Effector CD8-positive, alpha-beta T cell (primary cell): ENCODE data around the gene DYSF.

Experiments
- DNase-seq: peaks from one replicate; lab custom pipeline; 2025; lab: John Stamatoyannopoulos, UW

Gene DYSF

GRCh38 chr2:71725836-71726235 lies 272.5 kb downstream of the DYSF start:
- DNase-seq, result no peak

DNA sequence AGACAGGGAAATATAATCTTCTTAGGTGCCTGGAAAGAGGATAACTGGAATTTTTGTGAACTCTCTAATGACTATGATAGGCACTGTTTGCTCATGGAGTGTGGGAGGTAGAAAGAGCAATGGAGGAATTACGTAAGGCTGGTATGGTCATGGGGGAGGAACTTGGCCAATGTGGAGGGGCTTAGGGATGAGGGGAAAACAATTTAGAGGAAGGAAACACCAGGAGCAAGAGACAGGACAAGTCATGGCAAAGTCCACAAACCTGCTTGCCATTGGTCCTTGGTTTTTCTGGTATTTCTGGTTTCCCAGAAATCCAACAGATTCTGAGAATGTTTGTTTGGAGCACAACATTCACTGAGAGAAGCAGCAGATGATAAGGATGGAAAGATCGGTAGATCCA lies 274.2 kb downstream of the DYSF start:
- no peak for DNase-seq

DNA sequence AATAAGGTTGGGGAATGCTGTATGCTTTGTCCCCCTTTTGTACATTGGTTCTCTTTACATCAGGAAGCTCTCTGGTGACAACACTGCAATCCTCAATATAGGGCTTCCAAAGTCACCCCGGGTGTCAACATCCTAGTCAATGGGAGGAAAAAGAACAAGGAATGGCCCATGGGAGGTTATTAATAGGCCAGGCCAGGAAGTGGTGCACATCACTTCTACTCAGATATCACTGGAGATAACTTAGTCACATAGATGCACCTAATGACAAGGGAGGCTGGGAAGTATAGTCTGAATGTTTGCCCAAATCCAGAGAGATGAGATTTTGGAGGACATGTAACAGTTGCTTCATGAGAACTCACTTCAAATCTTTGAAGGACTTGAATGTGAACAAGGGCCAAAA lies 274.7 kb downstream of the DYSF start:
- DNase-seq, result no peak

GRCh38 chr2:71730785-71731383 lies 277.5 kb downstream of the DYSF start:
- no peak for DNase-seq

GRCh38 chr2:71734620-71735019 lies 281.3 kb downstream of the DYSF start:
- no peak for DNase-seq

GRCh38 chr2:71735676-71736075 lies 282.3 kb downstream of the DYSF start:
- no peak for DNase-seq
